DND-41 (cell line): ENCODE results near the gene MYO1E.

Experiments used
- ATAC-seq: fragments of 200-7000 bp; cut with Tn5 transposase; 3 replicates; pipeline ENCODE4 v1.9.1; 2021; ENCODE audit warnings: low read depth; ENCODE audit not compliant: insufficient read depth
- DNase-seq: peaks from one replicate; pipeline ENCODE4 v3.0.0-alpha.2; 2020
- H2AFZ ChIP-seq: 2 replicates; pipeline ENCODE4 v1.6.0; 2012; ENCODE audit warnings: low read depth, low read length
- H3K27ac ChIP-seq: 2 replicates; pipeline ENCODE4 v1.5.1; 2012; ENCODE audit warnings: low read length, inconsistent platforms
- H3K27me3 ChIP-seq: fragments of 200-600 bp; sonication (generic); 2 replicates; pipeline ENCODE4 v1.6.0; 2012; ENCODE audit warnings: low read length, mild to moderate bottlenecking, inconsistent platforms; ENCODE audit not compliant: insufficient read depth, poor library complexity
- H3K36me3 ChIP-seq: 2 replicates; pipeline ENCODE4 v1.5.1; 2012; ENCODE audit warnings: low read length, inconsistent platforms; ENCODE audit not compliant: insufficient read depth
- H3K4me1 ChIP-seq: 2 replicates; pipeline ENCODE4 v1.5.1; 2012; ENCODE audit warnings: mild to moderate bottlenecking, low read length; ENCODE audit not compliant: insufficient read depth
- H3K4me2 ChIP-seq: 2 replicates; pipeline ENCODE4 v1.6.0; 2012; ENCODE audit warnings: mild to moderate bottlenecking, moderate library complexity, low read length, inconsistent platforms; ENCODE audit not compliant: insufficient read depth
- H3K4me3 ChIP-seq, 2 experiments: fragments of 200-600 bp in 1 of 2; shearing (Covaris generic) in 1 of 2; 2 replicates each; pipeline ENCODE4 v1.5.1; 2012 to 2016; ENCODE audit warnings: inconsistent platforms in 2 of 2, low read length in 2 of 2, mild to moderate bottlenecking in 2 of 2, low read depth in 1 of 2, moderate library complexity in 1 of 2
- H3K79me2 ChIP-seq: 2 replicates; pipeline ENCODE4 v1.6.0; 2012; ENCODE audit warnings: low read length, inconsistent platforms; ENCODE audit not compliant: insufficient read depth
- H3K9ac ChIP-seq: 2 replicates; pipeline ENCODE4 v1.6.0; 2012; ENCODE audit warnings: low read depth, mild to moderate bottlenecking, inconsistent platforms, low read length, moderate library complexity
- H3K9me3 ChIP-seq: 2 replicates; pipeline ENCODE4 v1.5.1; 2012; ENCODE audit warnings: low read length, moderate library complexity, mild to moderate bottlenecking, inconsistent platforms; ENCODE audit not compliant: insufficient read depth, severe bottlenecking
- H4K20me1 ChIP-seq: 2 replicates; pipeline ENCODE4 v1.6.0; 2012; ENCODE audit warnings: low read length; ENCODE audit not compliant: insufficient read depth
- CTCF ChIP-seq: IDR thresholded peaks from 2 replicates; pipeline ENCODE4 v1.5.1; 2012; ENCODE audit warnings: borderline replicate concordance, low read length, moderate library complexity, mild to moderate bottlenecking; ENCODE audit not compliant: poor library complexity, severe bottlenecking; ENCODE audit errors: extremely low read depth
- EZH2 ChIP-seq: IDR thresholded peaks from 3 replicates; pipeline ENCODE4 v1.6.1; 2012; ENCODE audit warnings: borderline replicate concordance, low read depth, mild to moderate bottlenecking, moderate library complexity, low read length, inconsistent platforms; ENCODE audit not compliant: severe bottlenecking

The MYO1E gene

GRCh38 chr15:59312205-59312604, 60.5 kb downstream of the MYO1E start:
- no peaks in the 10 kb centered on the region for H3K9me3 ChIP-seq
- H3K9ac ChIP-seq: no peak overlapping the region
- ATAC-seq (no peak), DNase-seq (no peak)
- no peak overlapping the region for H3K4me2 ChIP-seq
- H3K79me2 ChIP-seq: no peaks in the 10 kb centered on the region
- no peak overlapping the region for H3K27ac ChIP-seq
- no peak for TF ChIP-seq EZH2
- no peak for TF ChIP-seq CTCF
- H2AFZ ChIP-seq: no peak overlapping the region
- H3K36me3 ChIP-seq: no peaks in the 10 kb centered on the region
- H3K27me3 ChIP-seq: peaks cover 3% of the 10 kb centered on the region
- no peak overlapping the region for H3K4me3 ChIP-seq
- no peaks in the 10 kb centered on the region for H4K20me1 ChIP-seq
- H3K4me1 ChIP-seq: no peaks in the 10 kb centered on the region

- Histone ChIP-seq H2AFZ (no peak overlapping the region), H3K4me3 (no peak overlapping the region), H3K4me2 (no peak overlapping the region), H3K27me3 (peaks cover 6% of the 10 kb centered on the region), H4K20me1 (no peaks in the 10 kb centered on the region), H3K27ac (no peak overlapping the region), H3K9me3 (no peaks in the 10 kb centered on the region), H3K9ac (no peak overlapping the region), H3K79me2 (no peaks in the 10 kb centered on the region), H3K4me1 (no peaks in the 10 kb centered on the region), H3K36me3 (no peaks in the 10 kb centered on the region)
- DNase-seq: no peak
- no peak for TF ChIP-seq CTCF
- no peak for TF ChIP-seq EZH2
- ATAC-seq: no peak
Measured at GRCh38 chr15:59311195-59311594, 61.5 kb downstream of the MYO1E start.

- no peak overlapping the region for H3K4me3 ChIP-seq
- no peaks in the 10 kb centered on the region for H3K36me3 ChIP-seq
- H3K27me3 ChIP-seq: peaks cover 6% of the 10 kb centered on the region
- DNase-seq (no peak), ATAC-seq (no peak)
- H2AFZ ChIP-seq: no peak overlapping the region
- TF ChIP-seq EZH2 (no peak), CTCF (no peak)
- no peak overlapping the region for H3K27ac ChIP-seq
- H3K4me2 ChIP-seq: no peak overlapping the region
- H3K79me2 ChIP-seq: no peaks in the 10 kb centered on the region
- H3K4me1 ChIP-seq: no peaks in the 10 kb centered on the region
- no peaks in the 10 kb centered on the region for H4K20me1 ChIP-seq
- H3K9me3 ChIP-seq: no peaks in the 10 kb centered on the region
- H3K9ac ChIP-seq: no peak overlapping the region
Measured at GRCh38 chr15:59309405-59309804, 63.3 kb downstream of the MYO1E start.

GRCh38 chr15:59307165-59307537, 65.5 kb downstream of the MYO1E start:
- no peaks in the 10 kb centered on the region for H4K20me1 ChIP-seq
- no peaks in the 10 kb centered on the region for H3K36me3 ChIP-seq
- no peaks in the 10 kb centered on the region for H3K4me1 ChIP-seq
- no peak overlapping the region for H3K27ac ChIP-seq
- no peak for TF ChIP-seq EZH2
- no peak for TF ChIP-seq CTCF
- no peak for DNase-seq
- H3K9me3 ChIP-seq: no peaks in the 10 kb centered on the region
- H3K4me3 ChIP-seq: no peak overlapping the region
- H3K79me2 ChIP-seq: no peaks in the 10 kb centered on the region
- no peak overlapping the region for H2AFZ ChIP-seq
- H3K27me3 ChIP-seq: peaks cover 10% of the 10 kb centered on the region
- no peak overlapping the region for H3K9ac ChIP-seq
- H3K4me2 ChIP-seq: no peak overlapping the region
- ATAC-seq: no peak
